GM18858 (cell line): ENCODE measurements around the gene THY1.
"Not testable (repeated sequence)": the region's sequence is repeated elsewhere in the genome, so short reads cannot be mapped to it uniquely, and the experiment has no call there.

Experiments
- ATAC-seq: cut with Tn5 transposase; IDR thresholded peaks from one replicate; pipeline ENCODE4 v1.9.1; 2021; ENCODE audit not compliant: unreplicated experiment

Gene THY1

DNA sequence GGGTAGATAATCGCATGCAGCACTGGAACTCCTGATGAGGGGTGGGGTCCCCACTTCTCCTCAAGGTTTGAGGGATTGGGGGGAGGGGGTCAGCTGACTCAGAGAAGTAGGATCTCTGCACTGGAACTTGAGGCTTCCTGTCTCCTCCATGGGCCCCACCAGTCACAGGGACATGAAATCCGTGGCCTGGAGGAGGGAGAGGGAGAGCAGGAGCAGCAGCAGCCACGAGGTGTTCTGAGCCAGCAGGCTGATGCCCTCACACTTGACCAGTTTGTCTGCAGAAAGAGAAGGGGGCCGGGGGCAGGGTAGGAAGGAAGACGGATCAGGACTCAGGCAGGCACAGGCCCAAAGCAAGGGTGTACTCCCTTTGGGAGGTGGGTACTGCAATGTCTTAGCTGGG is 3.7 kb downstream of the THY1 start:
- ATAC-seq: no peak

DNA sequence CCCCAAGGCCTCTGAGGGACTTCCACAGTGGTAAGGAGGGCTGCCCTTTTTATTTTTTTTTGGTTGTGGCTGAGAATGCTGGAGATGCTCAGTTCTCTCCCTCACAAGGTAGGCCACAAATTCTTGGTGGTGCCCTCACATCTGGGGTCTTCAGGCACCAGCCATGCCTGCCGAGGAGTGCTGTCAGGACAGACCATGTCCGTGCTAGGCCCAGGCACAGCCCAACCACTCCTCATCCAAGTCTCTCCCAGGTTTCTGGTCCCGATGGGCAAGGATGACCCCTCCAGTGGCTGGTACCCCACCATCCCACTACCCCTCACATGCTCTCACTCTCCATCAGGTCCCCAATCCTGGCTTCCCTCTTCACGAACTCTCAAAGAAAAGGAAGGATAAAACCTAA is 4.2 kb downstream of the THY1 start:
- no peak for ATAC-seq

DNA sequence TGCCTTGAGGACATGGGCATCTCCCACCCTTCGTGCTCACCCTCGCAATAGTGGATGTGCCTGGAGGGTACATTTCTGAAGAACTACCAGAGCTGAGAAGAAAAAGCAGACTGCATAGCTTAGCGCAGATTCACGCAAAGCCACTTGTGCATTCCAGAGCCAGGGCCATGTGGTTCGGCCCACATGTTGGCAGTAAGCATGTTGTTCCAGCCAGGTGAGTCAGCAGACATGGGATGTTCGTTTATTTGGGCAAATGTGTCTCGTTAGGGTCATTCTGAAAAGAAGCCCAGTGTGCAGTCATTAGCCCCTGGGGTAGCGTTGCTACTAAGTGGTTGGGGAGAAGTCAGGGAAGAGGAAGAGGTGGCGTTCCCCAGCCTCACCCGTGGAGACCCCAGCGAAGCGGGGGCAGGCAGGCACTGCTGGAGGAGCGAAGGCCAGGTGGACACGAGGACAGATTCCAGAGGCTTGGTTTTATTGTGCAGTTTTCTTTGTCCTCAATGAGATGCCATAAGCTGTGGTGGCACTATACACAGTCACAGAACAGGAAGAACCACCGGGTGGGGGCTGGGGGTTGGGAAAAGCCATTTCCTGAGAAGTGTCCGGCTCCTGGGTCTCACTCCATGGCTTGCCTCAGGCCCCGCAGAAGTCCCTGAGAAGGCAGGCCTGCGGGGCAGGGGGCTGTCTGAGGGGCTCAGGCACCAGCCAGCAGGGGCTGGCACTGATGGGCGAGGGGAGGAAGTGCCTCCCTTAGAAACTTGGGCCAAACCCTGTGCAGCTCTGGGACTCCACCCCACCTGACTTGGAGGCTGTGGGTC is 5.0 kb downstream of the THY1 start:
- no peak for ATAC-seq

DNA sequence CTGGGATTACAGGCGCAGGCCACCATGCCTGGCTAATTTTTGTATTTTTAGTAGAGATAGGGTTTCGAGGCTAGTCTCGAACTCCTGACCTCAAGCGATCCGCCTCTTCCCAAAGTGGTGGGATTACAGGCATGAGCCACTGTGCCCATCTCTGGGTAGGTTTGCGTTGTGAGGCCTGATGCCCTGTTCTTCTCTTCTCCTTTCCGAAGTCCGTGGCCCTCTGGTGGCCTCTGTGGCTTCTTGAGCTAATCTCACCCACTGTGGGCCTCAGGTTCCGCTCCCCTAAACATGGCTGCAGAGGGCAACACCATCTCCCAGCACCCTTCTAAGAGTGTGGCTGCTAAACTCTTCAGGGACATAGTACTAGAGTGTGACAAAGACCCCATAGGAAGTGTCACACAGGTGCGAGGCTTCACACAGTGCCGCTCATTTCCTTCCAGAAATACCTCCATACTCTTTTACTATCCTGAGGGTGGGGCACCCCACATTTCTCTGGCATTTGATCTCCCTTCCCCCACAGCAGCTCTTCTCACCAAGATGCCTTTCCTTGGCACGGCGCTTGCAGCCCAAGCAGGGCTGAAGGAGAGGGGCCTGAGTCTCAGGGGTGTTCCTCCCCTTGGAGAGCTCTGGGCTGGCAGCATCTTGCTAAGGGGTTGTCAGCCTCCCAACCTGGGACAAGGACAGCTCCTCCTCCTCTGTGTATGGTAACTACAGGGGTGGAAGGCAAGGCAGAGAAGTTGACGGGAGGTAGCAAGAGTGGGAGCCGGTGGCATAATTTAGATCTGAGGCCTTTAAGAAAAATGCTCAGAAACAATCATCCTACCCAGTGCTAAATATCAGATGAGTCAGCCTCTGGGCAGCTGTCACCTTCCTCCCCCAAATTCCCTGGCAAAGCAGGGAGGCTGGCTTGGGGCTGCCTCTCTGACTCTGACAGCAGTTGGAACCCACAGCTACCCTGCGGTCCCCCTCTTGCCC is 6.1 kb downstream of the THY1 start:
- no peak for ATAC-seq

DNA sequence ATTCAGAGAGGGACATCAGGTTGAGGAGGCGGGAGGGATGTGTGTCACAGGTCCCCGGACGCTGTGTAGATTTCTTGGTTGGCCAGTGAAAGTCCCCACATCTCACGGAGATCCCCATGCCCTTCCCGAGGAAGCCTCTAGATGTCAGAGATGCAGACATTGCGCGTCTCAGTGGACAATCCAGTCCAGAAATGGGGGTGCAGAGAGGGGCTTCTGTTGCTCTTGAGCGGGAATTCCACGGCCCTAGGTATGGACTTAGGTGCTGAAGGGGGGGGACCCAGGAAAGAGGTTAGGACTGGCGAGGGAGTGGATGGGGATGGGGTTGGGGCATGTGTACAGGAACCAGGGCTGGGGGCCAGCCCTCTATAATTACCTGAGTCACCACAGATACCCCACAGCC is 7.0 kb downstream of the THY1 start:
- no peak for ATAC-seq

DNA sequence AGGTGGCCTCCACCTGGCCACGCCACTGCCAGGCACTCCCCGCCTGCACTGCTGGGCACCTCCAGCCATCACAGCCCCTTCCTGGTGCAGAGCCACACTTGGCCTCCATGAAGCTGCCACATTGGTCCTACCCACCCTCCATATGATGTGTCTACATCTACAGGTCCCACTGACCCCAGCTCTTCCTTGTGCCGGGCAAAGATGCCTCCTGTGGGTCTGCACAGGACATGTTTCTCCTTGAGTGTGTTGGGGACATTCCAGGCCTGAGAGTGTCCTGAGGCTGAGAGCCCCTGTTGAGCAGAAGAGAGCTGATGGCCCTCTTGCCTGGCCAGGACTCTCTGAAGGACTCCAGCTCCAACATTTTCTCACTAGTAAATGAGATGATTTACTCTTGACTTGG is 7.5 kb downstream of the THY1 start:
- ATAC-seq: no peak

DNA sequence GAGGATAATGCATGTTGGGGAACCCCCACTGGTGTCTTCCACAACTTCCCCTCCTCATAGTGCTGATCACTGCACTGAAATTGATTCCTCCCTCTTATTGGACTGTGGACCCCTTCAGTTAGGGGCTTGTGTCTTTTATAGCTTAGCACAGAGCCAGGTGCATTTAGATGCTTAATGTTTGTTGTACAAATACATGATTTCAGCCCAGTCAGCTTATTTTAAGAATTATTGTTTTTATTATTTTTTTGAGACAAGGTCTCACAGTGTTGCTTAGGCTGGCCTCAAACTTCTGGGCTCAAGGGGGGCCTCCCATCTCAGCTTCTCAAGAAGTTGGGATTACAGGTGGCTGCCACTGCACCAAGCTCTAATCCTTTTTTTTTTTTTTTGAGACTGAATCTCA is 8.2 kb downstream of the THY1 start:
- ATAC-seq: no peak

DNA sequence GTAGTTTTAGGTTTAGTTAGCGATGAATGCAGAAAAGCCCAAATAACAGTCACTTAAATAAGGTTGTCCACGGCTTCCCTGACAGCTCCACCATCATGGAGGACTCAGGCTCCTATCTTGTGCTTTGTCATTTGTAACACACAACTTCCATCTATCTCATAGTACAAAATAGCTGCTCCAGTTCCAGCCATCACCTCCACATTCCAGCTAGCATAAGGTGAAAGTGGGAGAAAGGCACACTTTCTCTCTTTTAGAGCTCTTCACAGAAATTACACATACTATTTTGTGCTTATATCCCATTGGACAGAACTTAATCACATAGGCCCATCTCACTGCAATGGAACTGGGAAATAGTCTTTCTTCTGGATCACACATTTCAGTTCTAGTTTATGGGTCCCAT is 8.7 kb downstream of the THY1 start:
- ATAC-seq: no peak

DNA sequence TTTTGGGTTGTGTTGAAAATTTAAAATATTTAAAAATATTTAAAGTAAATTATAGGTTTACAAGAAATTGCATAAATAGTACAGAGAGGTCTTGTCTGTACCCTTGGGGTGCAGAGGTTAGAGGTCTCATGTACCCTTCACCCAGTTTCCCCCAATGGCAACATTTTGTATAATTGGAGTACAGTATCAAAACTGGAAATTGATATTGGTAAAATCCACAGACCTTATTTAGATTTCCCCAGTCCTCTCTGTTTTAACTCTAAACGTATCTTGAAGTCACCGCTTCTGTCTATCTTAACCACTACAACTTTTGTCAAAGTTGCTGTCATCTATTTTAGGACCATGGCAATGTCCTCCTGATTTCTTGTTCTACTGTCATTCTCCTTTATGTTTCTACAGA is 10.9 kb downstream of the THY1 start:
- no peak for ATAC-seq

DNA sequence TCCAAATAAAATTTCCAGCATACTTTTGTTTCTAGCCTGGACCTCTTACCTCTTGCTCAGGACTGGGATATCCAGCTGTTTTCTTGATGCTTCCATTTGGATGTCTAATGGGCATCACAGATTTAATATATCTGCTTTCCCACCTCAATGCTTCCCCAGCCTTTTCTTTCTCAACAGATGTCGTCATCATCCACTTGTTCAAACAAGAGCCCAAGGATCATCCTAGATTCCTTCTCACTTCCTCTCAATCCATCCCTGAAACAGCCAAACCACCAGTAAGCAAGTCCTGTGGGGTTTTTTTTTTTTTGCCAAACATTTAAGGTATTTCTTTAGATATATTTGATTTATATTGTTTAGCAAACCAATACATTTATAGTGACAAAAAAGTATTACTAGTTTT is 12.5 kb downstream of the THY1 start:
- ATAC-seq: no peak

DNA sequence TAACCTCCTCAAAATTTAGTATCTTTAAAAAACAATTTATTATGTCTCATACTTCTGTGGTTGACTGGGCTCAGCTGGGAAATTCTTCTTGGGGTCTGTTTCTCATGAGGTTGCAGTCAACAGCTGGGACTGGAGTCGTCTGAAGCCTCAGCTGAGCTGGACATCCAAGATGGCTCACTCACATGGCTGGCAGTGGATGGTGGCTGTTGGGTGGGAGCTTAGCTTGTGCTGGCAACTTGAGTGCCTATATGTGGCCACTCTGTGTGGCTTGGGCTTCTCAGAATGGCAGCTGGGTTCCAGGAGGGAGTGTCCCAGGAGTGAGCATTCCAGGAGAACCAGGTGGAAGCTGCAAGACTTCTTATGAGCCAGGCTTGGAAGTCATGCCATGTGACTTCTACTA is 13.2 kb downstream of the THY1 start:
- no peak for ATAC-seq

DNA sequence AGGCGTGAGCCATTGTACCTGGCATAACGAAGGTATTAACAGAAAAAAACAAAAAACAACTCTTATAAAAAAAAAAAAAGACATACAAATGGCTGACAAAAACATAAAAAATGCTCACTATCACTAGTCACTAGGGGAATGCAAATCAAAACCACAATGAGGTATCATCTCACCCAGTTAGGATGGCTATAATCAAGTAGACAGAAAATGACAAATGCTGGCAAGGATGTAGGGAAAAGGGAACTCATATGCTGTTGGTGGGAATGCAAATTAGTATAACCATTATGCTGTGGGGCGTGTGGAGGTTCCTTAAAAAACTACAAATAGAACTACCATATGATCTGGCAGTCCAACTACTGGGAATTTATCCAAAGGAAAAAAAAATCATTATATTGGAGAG is 17.0 kb downstream of the THY1 start:
- no peak for ATAC-seq

DNA sequence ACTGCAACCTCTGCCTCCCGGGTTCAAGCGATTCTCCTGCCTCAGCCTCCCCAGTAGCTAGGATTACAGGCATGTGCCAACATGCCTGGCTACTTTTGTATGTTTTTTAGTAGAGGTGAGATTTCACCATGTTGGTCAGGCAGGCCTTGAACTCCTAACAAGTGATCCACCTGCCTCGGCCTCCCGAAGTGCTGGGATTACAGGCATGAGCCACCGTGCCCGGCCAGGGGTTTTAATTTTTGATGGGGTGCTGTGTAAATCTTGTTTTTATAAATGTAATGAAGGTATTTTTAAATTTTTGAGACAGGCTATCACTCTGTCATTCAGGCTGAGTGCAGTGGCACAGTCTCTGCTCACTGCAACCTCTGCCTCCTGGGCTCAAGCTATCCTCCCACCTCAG is 17.5 kb downstream of the THY1 start:
- ATAC-seq: not testable (repeated sequence)

DNA sequence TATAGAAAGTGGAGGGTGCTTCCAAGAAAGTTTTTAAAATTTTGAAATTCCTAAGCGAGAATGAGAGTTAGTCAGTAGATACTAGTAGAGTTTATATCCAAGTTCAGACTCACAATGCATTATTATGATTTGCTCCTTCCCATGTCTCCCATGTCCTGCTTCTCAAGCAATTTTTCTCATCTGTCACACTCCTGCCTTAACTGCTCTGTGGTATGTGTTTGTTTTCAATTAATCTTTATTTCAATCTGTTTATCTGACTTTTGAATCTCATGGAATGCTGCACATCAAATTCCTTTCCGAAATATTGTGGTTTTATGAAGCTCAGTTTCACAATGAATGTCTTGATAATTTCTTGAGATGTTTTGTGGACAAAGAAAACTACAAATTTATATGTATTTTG is 18.1 kb downstream of the THY1 start:
- no peak for ATAC-seq

DNA sequence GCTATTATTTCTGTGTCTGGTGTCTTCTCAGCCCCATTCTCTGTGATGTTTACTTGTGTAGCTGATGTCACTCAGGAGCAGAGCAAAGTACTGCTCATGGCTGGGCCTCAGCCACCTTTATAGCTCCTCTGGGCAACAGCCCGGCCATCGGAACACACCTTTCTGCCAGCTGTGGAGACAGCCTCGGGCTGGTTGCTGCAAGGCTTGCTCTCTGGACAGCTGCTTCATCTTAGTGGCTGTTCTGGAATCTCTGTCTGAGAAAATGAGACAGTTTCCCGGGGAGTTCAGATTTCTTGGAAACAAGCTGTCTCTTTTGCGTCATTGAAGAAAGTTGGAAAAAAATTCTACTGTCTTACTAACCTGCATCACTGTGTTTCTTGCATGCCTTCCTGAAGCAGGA is 20.0 kb downstream of the THY1 start:
- no peak for ATAC-seq

DNA sequence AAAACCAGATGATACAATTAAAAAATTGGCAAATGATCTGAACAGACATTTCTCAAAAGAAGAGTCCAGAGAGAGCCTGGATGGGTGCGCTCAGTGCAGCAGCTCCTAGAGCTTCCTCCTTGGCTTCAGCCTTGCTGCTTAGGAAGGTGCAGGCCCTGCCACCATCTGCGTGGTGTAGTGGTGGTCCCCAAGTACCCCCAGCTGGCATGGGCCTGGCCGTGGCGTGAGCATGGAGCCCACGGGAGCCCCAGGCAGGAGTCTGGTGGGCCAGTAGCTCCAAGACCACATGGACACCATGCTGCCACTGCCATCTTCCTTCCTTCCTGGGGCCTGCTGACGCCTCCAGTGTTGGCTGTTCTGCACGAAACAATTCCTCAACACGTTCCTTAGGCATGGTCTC is 20.5 kb downstream of the THY1 start:
- no peak for ATAC-seq

DNA sequence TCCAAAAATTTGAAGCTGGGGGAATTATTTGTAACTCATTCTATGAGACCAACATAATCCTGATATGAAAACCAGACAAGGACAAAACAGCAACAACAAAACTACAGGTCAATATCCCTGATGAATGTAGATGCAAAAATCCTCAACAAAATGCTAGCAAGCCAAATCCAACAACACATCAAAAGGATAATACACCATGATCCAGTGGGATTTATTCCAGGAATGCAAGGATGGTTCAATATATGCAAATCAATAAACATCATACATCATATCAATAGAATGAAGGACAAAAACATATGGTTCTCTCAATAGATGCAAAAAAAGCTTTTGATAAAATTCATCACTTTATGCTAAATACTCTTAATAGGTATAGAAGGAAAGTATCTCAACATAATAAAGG is 22.1 kb downstream of the THY1 start:
- no peak for ATAC-seq

DNA sequence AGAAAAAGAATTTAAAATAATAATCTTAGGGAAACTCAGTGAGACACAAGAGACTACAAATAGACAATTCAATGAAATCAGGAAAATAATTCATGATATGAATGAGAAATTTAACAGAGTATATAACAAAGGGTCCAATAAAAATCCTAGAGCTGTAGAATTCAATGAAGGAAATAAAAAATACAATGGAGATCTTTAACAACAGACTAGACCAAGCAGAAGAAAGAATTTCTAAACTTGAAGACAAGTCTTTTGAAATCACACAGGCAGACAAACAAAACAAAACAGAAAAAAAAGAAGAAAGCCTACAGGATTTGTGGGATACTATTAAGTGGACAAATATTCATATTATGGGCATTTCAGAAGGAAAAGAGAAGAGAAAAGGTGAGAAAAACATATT is 25.2 kb downstream of the THY1 start:
- ATAC-seq: no peak

DNA sequence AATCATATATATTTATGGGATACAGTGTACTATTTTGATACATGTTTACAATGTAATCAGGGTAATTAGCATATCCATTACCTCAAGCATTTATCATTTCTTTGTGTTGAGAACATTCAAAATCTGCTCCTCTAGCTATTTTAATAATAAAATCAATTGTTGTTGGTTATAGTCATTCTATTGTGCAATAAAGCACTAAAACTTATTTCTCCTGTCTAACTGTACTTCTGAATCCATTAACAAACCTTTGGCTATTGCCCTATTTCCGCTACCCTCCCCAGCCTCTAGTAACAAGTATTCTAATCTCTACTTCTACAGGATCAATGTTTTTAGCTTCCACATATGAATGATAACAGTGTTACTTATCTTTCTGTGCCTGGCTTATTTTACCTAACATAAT is 26.1 kb downstream of the THY1 start:
- no peak for ATAC-seq

DNA sequence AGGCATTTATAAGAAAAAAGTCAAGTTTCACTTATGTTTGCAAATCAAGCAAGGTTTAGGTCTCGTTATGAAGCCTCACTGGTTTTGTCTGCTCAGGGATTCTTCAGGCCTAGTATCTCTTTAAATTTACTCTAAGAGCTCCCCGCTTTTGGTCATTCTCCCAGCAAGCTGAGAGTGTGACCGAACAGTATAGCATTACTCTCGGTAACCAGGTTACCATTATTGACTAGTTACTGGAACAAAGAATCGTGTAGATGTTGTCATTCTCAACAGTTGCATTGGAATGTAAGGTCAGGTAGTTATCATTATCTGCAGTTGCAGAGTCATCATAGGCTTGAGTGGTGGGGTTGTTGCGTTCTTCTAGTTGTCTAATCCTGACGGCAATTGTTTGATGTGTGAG is 31.7 kb downstream of the THY1 start:
- ATAC-seq: no peak

DNA sequence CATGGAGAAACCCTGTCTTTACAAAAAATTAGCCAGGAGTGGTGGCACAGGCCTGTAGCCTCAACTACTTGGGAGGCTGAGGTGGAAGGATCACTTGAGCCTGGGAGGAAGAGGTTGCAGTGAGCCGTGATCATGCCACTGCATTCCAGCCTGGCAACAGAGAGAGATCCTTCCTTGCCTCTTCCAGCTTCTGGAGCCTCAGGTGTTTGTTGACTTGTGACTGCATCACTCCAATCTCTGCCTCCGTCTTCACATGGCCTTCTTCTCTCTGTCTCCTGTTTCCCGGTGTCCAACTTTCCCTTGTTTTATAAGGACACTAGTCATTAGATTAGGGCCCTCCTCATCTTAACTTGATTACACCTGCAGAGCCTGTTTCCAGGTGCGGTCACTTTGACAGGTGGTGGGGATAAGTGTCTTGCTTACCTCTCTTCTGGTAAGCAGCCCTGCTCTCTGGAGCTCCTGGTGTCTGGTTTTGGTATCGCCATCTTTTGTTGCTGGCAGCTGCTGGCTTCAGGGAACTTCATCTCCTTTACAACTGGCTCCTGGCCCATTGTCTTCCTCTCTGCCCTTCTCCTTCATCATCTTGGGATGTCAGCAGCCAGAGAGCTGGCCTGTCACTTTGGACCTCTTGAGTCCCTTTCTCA is 33.2 kb downstream of the THY1 start:
- no peak for ATAC-seq

DNA sequence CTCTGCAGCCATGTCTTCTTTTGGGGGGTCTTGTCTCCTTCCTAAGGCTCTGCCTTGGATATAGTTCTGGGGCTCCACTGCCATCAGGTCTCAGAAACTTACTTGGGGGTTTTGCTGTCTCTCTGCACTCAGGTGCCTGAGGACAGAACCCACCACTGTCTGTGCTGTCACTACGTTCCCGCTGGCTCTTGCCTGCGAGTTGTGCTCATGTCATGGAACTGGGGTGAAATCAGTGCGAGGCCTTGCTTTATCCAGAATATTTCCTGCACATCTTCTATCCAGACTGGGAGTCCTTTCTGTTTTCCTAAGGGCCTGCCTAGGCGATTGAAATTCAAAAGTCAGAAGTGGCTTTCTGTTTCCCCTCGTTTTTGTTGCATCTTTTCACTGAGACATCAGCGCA is 34.9 kb downstream of the THY1 start:
- ATAC-seq: no peak
